Measurements from ENCODE around the gene NCKAP5L.
A peak's percentile ranks its signal among the peaks of the same experiment; 100 is the strongest.
"Not testable (repeated sequence)": the region's sequence is repeated elsewhere in the genome, so short reads cannot be mapped to it uniquely, and the experiment has no call there.

The NCKAP5L gene

DNA sequence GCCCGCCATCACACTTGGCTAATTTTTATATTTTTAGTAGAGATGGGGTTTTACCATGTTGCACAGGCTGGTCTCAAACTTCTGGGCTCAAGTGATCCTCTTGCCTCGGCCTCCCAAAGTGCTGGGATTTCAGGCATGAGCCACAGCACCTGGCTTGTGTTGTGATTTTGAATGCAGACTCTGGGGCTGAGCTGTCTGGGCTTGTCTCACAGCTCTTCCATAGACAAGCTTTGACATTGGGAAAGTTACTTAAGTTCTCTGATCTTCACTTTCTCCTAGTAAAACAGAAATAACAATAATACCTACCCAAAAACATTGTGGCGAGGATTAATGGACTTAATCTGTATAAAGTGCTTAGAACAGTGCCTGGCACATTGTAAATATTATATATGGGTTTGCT is 50.9 kb downstream of the NCKAP5L start:
- DNase-seq = no peak

DNA sequence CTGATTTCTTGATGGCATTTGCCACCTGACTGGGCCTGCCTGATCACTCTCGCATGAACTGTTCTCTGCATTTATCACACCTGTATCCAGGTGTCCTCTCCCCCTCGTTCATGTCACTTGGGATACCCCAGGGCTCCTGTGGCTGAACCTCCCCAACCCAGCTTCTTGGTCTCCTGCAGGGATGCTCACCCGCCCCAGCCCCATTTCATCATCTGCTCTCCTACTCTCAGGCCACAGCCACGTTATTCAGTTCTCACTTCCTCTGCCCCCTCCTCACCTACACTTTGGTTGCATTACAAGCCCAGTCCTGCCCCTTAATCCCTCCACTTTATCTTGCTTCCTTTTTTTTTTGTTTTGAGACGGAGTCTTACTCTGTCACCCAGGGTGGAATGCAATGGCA is 51.4 kb downstream of the NCKAP5L start:
- DNase-seq = no peak

DNA sequence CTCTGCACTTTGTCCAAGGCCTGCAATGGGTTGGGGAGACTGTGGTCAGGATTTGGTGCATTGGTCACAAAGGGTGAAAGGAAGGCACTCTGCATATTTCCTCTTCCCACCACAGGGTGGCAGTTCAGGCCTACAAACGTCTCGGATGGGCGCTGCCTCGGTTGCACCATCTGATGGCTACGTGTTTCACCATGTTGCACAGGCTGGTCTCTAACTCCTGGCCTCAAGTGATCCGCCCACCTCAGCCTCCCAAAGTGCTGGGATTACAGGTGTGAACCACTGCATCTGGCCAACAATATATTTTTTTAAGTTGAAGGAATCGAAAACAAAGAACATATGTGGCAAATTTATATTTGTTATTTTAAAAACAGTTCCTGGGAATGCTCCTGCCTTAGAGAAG is 51.8 kb downstream of the NCKAP5L start:
- DNase-seq = peak; percentile 76

DNA sequence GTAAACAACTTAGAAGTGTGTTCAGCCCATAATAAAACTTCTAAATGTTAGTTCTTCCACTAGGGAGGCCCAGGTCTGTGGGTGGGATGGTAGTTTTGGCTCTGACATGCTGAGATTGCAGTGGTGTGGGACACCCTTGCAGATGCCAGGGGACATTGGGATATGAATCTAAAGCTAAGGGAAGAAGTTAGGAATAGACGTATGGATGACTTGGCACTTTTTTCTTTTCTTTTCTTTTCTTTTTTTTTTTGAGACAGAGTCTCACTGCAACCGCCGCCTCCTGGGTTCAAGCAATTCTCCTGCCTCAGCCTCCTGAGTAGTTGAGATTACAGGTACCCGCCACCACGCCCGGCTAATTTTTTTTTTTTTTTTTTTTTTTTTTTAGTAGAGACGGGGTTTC is 55.1 kb downstream of the NCKAP5L start:
- not testable (repeated sequence) for DNase-seq

DNA sequence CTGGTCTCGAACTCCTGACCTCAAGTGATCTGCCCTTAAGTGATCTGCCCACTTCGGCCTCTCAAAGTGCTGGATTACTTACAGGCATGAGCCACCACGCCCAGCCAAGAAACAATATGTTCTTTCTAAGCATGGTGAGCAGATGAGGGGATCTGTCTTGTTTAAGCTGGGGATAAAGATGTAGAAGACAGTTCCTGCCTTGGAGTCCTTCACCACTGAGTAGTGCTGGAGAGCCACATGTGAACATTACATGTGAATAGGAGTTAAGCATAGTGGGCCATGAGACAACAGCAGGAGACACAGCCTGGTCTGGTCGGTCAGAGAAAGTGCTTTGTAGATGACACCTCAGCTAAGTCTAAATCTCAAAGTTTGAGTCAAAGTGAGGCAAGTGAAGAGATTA is 60.9 kb downstream of the NCKAP5L start:
- no peak for DNase-seq

DNA sequence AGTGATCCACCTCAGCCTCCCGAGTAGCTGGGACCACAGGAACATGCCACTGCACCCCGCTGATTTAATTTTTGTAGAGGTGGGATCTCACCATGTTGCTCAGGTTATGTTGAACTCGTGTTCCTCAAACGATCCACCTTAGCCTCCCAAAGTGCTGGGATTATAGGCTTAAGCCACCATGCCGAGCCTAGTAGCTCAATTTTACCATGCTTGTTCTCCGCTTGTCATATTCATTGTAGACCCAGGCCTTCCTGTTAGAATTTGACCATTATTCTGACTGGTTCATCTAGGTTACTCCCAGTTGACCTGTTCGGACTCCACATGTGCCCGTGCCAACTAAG is 62.1 kb downstream of the NCKAP5L start:
- DNase-seq = no peak

DNA sequence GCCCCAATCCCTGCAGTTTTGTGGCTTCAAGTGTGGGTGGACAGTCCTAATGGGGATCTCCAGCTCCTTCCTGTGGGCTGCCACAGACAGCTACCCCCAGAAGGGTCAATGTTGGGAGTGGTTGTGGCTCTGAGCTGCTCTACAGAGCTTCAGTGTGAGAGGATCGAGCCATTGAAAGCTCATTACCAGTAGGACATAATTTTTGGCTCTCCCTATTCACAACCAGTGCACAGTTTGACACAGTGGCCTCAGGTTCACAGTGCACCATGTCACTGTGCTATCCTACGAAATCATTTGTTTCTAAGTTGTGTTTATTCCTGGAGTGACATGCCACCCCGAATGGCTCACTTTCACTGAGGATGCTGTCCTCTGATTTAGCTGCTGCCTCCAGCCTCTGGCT is 64.1 kb downstream of the NCKAP5L start:
- no peak for DNase-seq

DNA sequence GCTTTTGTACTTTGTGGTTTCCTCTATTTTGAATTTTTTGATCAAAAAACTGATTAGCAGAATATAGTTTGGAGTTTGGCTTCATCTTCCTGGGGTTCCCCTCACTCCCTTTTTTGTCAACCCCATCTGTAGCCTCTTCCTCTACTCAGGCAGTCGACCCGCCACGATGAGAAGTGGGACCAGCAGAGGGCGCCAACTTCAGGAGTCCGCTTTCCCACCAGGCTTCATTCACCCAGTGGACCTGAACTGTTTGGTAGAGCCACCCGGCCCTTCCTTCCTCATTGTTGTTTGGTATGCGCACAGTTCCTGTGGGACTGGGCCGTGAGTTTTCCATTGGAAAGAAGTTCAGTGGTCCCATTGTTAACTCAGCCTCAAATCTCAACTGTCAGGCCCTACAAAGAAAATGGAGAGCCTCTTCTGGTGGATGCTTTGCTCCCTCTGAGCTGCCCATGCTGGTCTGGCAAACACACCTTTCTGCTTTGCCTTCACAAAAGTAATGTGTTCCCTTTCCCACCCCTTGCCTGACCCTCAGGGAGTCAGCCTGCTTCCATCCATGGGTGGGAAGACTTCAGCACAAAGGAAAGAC is 65.1 kb downstream of the NCKAP5L start:
- peak; percentile 40 for DNase-seq

DNA sequence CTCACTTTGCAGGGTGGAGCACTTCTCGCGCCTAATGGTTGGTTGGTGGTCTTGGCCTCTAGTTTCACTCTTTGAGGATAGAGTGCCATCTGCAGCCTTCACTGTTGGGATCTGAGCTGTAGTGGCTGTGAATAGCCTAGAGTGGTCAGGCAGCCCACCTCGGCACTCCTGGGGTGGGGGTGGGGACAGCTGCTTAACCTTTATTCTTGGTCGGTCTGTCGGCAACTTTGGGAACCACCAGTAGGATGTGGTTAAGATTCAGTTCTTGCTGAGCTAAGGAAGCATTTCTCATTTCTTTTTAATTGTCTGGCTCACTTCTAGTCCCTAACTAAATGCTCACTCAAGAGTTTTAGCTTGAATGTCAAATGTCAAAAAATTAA is 65.8 kb downstream of the NCKAP5L start:
- no peak for DNase-seq

DNA sequence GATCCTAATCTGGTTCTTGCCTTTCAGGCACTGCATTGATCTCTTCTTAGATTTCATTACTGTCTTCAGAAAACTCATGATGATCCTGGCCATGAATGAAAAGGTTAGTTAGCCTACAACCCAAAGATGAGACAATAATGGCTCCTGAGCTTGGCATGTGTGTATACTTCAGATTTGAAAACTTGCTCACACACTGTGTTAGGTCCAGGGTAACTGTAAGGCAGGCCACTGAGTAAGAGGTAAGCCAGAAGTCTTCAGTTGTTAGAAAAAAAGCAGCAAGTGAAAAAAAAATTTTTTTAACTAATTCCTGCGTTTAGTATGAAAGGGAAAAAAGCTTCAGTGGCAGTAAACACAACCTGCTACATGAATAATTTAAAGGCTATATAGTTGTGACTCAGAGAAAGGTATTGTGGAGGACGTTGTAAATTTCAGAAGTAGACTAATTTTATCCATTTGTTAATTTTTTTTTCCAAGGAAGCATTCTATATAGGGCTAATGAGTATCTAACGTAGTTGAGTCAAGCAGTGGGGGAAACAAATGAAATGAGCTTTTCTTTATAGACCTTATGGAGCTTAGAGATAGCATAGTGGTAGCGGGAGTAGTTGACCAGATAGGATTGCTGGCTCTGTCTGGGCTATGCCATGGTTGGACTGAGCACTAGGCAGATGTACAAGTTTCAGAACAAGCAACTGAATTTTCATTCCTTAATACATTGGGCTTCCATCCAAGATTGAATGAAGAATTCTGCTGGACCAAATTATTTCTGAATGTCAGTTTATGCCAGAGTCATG is 66.3 kb downstream of the NCKAP5L start:
- no peak for DNase-seq

DNA sequence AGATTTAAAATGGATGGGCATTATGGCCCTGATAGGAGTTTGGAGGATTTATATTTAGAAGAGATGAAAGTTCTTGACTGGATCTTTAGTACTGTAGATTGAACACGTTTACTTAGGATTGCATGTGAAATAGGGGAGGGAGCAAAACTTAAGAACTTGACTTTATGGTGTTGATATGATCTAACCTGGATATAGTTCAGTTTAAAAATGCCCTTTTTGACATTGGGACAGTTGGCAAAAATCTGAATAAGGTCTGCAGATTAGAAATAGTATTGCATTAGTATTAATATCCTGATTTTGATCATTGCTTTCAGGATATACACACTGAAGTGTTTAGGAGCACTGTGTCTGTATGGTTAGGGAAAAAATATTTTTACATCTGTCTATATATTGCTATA is 77.2 kb downstream of the NCKAP5L start:
- no peak for DNase-seq

DNA sequence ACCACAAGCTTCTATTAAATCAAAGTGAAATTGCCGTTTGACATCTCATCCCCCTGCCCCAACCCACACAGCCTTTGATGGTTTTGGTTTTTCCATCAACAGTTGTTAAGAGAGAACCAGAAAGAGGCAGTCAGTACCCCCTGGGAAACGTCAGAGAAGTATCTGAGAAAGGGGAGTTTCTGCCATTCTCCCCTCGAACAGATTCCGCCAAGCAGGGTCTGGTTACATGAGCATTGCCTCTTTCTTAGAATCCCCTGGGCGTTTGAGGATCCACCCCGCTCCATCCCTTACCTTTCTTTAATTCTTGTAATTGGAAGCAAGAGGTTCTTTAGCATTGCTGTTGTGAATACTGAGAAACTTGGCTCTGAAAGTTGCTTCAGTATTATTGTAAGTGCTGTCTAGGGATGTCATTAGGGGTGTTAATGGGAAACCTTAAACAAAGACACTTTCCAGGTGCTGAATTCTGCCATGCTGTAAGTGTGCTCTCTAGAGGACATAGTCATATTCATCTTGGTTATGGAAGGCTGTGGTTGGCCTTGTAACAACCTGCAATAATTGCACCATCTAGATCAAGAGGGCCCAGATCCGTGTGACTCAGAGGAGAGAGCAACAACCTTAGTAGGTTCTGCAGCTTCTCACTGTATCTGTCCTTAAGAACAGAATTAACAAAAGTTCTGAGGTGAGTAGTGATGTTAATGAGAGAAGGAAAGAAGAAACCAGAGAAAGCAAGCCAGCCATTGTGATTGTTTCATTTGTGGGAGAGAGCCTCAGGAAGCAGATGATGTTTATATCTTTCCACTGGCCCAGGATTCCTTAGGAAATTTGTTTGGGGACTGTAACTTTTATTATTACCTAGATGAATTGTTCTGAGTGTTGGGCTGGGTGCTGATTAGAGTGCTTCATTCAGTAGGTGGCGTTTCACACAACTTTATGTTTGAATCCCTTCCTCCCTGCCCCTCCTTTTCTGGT is 77.9 kb downstream of the NCKAP5L start:
- peak; percentile 78 for DNase-seq

DNA sequence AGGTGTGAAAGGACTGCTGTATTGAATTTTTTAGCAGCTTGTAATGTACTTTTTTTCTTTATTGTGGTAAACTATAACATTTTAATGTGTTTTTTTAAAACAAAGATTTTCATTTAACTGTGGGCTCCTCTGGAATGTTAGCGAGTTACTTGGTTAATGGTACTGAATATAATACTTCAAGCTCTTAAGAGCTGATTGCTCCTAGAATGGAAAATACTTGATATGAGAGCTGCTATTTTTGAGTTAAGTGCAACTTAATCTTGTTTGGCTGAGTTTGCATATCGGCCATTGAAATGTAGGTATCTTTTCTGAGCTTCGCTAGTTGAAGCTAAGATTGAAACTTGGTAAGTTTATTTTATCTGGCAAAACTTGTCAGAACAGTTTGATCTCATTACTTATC is 79.4 kb downstream of the NCKAP5L start:
- DNase-seq = no peak

DNA sequence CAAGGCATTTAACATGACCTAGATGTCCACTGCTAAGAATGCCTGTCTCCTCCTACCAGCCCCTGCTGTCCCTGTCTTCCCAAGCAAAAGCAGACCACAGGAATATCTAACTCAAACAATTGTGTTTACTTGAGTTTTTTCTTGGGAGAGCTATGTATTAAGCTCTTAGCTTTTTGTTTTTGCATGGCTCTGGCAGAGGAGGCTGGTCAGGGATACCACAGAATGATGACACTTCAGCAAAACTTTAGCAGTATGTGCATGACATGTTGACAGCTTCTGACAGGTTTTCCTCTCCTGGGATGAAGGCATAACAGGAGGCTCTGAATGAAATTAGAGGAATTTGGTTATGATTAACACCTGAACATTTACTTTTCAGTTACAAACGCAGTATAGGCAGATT is 79.9 kb downstream of the NCKAP5L start:
- DNase-seq = no peak

DNA sequence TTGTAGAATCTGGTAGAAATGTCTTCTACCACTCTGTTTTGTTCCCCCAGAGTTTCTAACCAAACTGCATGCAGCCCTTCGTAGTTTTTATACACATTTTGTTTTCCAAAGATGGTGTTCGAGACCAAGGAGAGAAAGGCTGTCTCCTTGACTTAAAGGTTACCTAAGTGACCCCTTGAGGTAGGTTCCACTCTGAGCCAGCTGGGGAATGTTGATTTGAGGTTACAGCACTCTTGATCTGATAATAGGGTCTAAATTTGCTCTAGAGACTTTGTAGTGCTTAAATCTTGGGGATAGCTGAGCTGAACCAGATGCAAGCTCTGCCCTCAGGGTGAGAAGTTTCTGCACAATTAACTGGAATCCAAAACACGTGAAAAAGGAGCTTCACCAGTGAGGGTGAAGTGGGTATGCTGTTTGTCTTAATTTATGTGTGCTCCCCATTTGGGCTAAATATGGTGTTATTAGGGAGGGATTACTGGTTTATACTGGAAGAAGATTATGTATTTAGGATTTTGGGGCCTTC is 83.8 kb downstream of the NCKAP5L start:
- no peak for DNase-seq

DNA sequence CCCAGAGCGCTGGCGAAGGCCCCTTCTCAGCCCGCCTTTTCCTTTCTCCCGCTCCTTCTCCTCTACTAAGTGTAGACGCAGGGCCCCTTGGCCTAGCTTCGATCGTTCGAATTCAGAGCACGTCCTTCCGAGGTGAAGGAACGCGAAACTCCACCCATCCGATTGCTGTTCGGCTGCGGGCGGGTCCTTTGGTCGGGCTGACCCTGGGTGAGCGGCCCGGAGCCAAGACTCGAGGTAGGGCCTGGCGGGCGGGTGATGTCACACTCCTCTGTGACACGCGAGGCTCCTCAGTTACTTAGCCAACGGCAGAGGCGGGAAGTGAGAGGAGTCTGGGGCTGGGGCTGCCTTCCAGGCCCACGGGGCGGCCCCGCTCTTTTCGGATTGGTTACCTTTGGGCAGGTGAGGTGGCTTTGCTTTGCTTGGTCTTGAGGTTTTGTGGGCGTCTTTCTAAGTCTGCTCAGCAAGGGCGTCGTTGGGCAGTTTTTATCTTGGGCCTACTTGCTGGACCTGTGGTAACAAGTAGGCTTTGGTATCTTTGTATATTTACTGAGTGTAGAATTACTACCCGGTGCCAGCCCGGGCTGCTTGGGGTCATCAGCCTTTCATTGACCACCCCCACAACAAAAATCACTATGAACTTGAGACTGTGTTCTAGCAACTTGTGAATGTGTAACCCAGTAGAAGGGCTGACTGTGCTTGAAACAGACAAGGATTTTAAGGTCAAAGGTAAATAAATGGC is 86.2 kb downstream of the NCKAP5L start:
- peak; percentile 77 for DNase-seq
